Measurements from ENCODE around the gene SMAD7. TPM values are rescaled to one million over a fixed set of nuclear protein-coding genes. Genes with fewer than 3 reads are reported as not detected.
A peak's percentile ranks its signal among the peaks of the same experiment; 100 is the strongest.

SMAD7 gene
- total and polyA plus RNA-seq, 4 donors = 11.8 to 58.8 (median 35.8) TPM

DNA sequence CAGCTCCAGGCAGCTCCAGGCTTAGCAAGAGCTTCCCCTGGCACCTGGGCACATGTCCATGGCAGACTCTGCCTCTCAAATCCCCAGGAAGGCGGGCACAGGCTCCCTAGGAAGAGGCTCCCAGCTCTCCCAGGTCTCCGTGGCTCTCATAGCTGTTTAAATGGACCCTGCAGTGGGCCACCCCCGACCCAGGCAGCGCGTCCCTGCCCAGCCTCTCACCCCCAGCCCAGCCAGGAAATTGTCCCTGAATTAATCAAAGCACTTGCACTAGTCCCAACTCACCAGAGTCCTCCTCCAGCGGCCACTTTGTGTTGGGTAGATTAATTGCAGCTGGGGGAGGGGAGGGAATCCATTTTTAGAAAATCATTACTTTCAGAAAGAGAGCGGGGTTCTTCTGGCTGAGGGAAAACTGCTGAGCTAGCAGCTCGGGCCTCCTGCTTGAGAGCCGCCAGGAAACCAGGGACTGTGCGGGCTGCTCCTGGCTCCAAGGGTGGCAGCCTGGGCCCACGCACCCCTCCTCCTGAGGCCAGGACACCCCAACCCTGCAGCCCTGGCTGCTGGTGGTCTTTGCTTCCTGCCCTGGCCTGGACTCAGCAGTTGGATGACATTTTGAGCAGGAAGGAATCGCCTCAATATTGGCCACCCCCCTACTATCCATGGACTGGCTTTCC lies 36.0 kb downstream of the SMAD7 start:
- peak; percentile 76 to 93 (median 84) for DNase-seq
- 69% methylated on average over 12 of the region's 12 CpGs for whole genome bisulfite sequencing, 2 donors
- Histone ChIP-seq H3K27ac (ENCODE audit: low read depth in 1 of 2, low read length in 1 of 2) (no peak overlapping the region), H3K4me1 (ENCODE audit: control insufficient read depth in 5 of 5, insufficient read depth in 5 of 5, low read length in 5 of 5) (peaks cover 0 to 32% (median 22%) of the 10 kb centered on the region in 5 donors), H3K4me3 (no peak overlapping the region), H3K27me3 (ENCODE audit: control insufficient read depth in 3 of 3, insufficient read depth in 3 of 3, low read length in 2 of 3) (no peaks in the 10 kb centered on the region), H3K9me3 (ENCODE audit: control insufficient read depth in 4 of 4, insufficient read depth in 3 of 4, low read length in 3 of 4) (no peaks in the 10 kb centered on the region), H3K36me3 (ENCODE audit: control insufficient read depth in 4 of 4, insufficient read depth in 4 of 4, low read length in 4 of 4) (peaks cover 0 to 6% (median 0%) of the 10 kb centered on the region in 4 donors), H3K9ac (ENCODE audit: insufficient read depth in 1 of 2, low read length in 2 of 2) (no peak overlapping the region)
- no peak for TF ChIP-seq CTCF (IDR thresholded peaks at IDR 0.05; ENCODE audit: control extremely low read depth, extremely low read depth)
- ATAC-seq (ENCODE audit: insufficient read depth, low FRiP score) = no peak

- ATAC-seq (ENCODE audit: insufficient read depth, low FRiP score) (no peak), DNase-seq (no peak)
- H3K9me3 ChIP-seq (ENCODE audit: control insufficient read depth in 4 of 4, insufficient read depth in 3 of 4, low read length in 3 of 4) = no peaks in the 10 kb centered on the region
- no peak for TF ChIP-seq CTCF (IDR thresholded peaks at IDR 0.05; ENCODE audit: control extremely low read depth, extremely low read depth)
- H3K4me1 ChIP-seq (ENCODE audit: control insufficient read depth in 5 of 5, insufficient read depth in 5 of 5, low read length in 5 of 5) = peaks cover 0 to 30% (median 21%) of the 10 kb centered on the region in 5 donors
- H3K9ac ChIP-seq (ENCODE audit: insufficient read depth in 1 of 2, low read length in 2 of 2) = no peak overlapping the region
- 70 to 93% methylated on average over 3 of the region's 3 CpGs for WGBS, 2 donors
- no peaks in the 10 kb centered on the region for H3K27me3 ChIP-seq (ENCODE audit: control insufficient read depth in 3 of 3, insufficient read depth in 3 of 3, low read length in 2 of 3)
- H3K27ac ChIP-seq (ENCODE audit: low read depth in 1 of 2, low read length in 1 of 2) = no peak overlapping the region
- H3K4me3 ChIP-seq = no peak overlapping the region
- H3K36me3 ChIP-seq (ENCODE audit: control insufficient read depth in 4 of 4, insufficient read depth in 4 of 4, low read length in 4 of 4) = peaks cover 0 to 2% (median 0%) of the 10 kb centered on the region in 4 donors
Measured at GRCh38 chr18:48913775-48914174, 37.0 kb downstream of the SMAD7 start.

GRCh38 chr18:48913201-48913600 lies 37.6 kb downstream of the SMAD7 start:
- 81 to 91% methylated on average over 5 of the region's 5 CpGs for WGBS, 2 donors
- ATAC-seq (ENCODE audit: insufficient read depth, low FRiP score) = no peak

More at GRCh38 chr18:48913201-48913600, 37.6 kb downstream of the SMAD7 start:
- no peak overlapping the region for H3K27ac ChIP-seq (ENCODE audit: low read depth in 1 of 2, low read length in 1 of 2)
- TF ChIP-seq CTCF (IDR thresholded peaks at IDR 0.05; ENCODE audit: control extremely low read depth, extremely low read depth) = no peak
- no peak overlapping the region for H3K9ac ChIP-seq (ENCODE audit: insufficient read depth in 1 of 2, low read length in 2 of 2)
- peaks cover 0 to 26% (median 21%) of the 10 kb centered on the region in 5 donors for H3K4me1 ChIP-seq (ENCODE audit: control insufficient read depth in 5 of 5, insufficient read depth in 5 of 5, low read length in 5 of 5)
- H3K9me3 ChIP-seq (ENCODE audit: control insufficient read depth in 4 of 4, insufficient read depth in 3 of 4, low read length in 3 of 4) = no peaks in the 10 kb centered on the region
- no peaks in the 10 kb centered on the region for H3K27me3 ChIP-seq (ENCODE audit: control insufficient read depth in 3 of 3, insufficient read depth in 3 of 3, low read length in 2 of 3)
- DNase-seq = no peak
- no peak overlapping the region for H3K4me3 ChIP-seq
- H3K36me3 ChIP-seq (ENCODE audit: control insufficient read depth in 4 of 4, insufficient read depth in 4 of 4, low read length in 4 of 4) = peaks cover 0 to 2% (median 0%) of the 10 kb centered on the region in 4 donors

Measured in lung (tissue), 12 donors.